H1 (cell line): Measurements from ENCODE around the gene SPEF2.

ENCODE experiments used
- CEBPB ChIP-seq: IDR thresholded peaks from 2 replicates; pipeline ENCODE4 v1.6.1; 2012; ENCODE audit warnings: low read depth, low read length
- CHD1 ChIP-seq: IDR thresholded peaks from 2 replicates; pipeline ENCODE4 v1.6.1; 2012; ENCODE audit warnings: low read depth, low read length, improper control_type of control experiment
- EZH2 ChIP-seq: fragments of 200-600 bp; sonication (generic); IDR thresholded peaks from 2 replicates; pipeline ENCODE4 v1.7.1; 2012; ENCODE audit warnings: low read depth, mild to moderate bottlenecking, moderate library complexity, low read length, inconsistent platforms; ENCODE audit not compliant: severe bottlenecking
- GABPA ChIP-seq: IDR thresholded peaks from 2 replicates; pipeline ENCODE4 v1.6.1; 2011; ENCODE audit warnings: mild to moderate bottlenecking, low read length, moderate library complexity, borderline replicate concordance; ENCODE audit not compliant: insufficient read depth
- GTF2F1 ChIP-seq: IDR thresholded peaks from 2 replicates; pipeline ENCODE4 v1.6.1; 2012; ENCODE audit warnings: low read depth, low read length, improper control_type of control experiment, borderline replicate concordance
- POLR2A ChIP-seq, 2 experiments: IDR thresholded peaks; 1 replicate in 1 of 2; 2 replicates in 1 of 2; pipeline ENCODE4 v1.6.1; 2011; ENCODE audit warnings: low read depth in 2 of 2, low read length in 2 of 2, mild to moderate bottlenecking in 2 of 2; ENCODE audit errors: control extremely low read depth in 1 of 2
- POLR2AphosphoS5 ChIP-seq: IDR thresholded peaks from 2 replicates; pipeline ENCODE4 v1.6.1; 2011; ENCODE audit warnings: low read depth, low read length
- RFX5 ChIP-seq: IDR thresholded peaks from 2 replicates; pipeline ENCODE4 v1.6.1; 2011; ENCODE audit warnings: low read depth, low read length, improper control_type of control experiment, borderline replicate concordance
- SIX5 ChIP-seq: IDR thresholded peaks from 2 replicates; pipeline ENCODE4 v1.6.1; 2011; ENCODE audit warnings: mild to moderate bottlenecking, low read depth, low read length
- SRF ChIP-seq: IDR thresholded peaks from 2 replicates; pipeline ENCODE4 v1.6.1; 2011; ENCODE audit warnings: mild to moderate bottlenecking, low read depth, low read length, moderate library complexity
- TAF1 ChIP-seq: IDR thresholded peaks from 2 replicates; pipeline ENCODE4 v1.6.1; 2011; ENCODE audit warnings: mild to moderate bottlenecking, low read depth, low read length
- ZNF274 ChIP-seq: IDR thresholded peaks from 2 replicates; pipeline ENCODE4 v1.7.0; 2012; ENCODE audit warnings: low read length, borderline replicate concordance; ENCODE audit errors: extremely low read depth
- TF ChIP-seq, protein P1 (sequence below), 3 experiments: IDR thresholded peaks; 1 replicate in 2 of 3; 2 replicates in 1 of 3; pipeline versions ENCODE4 v1.5.1 to v1.6.1; 2011; ENCODE audit warnings: low read length in 3 of 3, mild to moderate bottlenecking in 3 of 3, inconsistent platforms in 2 of 3, low read depth in 1 of 3, moderate library complexity in 1 of 3; ENCODE audit not compliant: insufficient read depth in 1 of 3; ENCODE audit errors: control extremely low read depth in 1 of 3
- TF ChIP-seq, protein P2 (sequence below): IDR thresholded peaks from 2 replicates; pipeline ENCODE4 v1.6.1; 2011; ENCODE audit warnings: low read length, improper control_type of control experiment

DNA sequence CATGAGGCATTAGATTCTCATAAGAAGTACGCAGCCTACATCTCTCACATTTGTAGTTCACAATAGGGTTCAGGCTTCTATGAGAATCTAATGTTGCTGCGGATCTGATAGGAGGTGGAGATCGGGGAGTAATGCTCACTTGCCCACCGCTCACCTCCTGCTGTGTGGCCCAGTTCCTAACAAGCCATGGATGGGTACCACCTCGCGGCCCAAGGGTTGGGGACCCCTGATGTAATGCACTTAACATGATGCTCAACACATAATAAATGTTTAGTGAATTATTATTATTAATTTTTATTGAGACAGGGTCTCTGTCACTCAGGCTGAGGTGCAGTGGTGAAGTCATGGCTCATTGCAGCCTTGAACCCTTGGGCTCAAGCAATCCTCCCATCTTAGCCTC lies 134.3 kb downstream of the SPEF2 start:
- no peak for TF ChIP-seq ZNF274
- TF ChIP-seq, protein P1, sequence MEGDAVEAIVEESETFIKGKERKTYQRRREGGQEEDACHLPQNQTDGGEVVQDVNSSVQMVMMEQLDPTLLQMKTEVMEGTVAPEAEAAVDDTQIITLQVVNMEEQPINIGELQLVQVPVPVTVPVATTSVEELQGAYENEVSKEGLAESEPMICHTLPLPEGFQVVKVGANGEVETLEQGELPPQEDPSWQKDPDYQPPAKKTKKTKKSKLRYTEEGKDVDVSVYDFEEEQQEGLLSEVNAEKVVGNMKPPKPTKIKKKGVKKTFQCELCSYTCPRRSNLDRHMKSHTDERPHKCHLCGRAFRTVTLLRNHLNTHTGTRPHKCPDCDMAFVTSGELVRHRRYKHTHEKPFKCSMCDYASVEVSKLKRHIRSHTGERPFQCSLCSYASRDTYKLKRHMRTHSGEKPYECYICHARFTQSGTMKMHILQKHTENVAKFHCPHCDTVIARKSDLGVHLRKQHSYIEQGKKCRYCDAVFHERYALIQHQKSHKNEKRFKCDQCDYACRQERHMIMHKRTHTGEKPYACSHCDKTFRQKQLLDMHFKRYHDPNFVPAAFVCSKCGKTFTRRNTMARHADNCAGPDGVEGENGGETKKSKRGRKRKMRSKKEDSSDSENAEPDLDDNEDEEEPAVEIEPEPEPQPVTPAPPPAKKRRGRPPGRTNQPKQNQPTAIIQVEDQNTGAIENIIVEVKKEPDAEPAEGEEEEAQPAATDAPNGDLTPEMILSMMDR (IDR thresholded peaks at IDR 0.05; ENCODE audit: control extremely low read depth in 1 of 3, insufficient read depth in 1 of 3, low read depth in 1 of 3, low read length in 3 of 3): no peak
- no peak for TF ChIP-seq SRF
- TF ChIP-seq, protein P2, sequence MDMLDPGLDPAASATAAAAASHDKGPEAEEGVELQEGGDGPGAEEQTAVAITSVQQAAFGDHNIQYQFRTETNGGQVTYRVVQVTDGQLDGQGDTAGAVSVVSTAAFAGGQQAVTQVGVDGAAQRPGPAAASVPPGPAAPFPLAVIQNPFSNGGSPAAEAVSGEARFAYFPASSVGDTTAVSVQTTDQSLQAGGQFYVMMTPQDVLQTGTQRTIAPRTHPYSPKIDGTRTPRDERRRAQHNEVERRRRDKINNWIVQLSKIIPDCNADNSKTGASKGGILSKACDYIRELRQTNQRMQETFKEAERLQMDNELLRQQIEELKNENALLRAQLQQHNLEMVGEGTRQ: no peak
- TF ChIP-seq CEBPB: no peak
- no peak for TF ChIP-seq POLR2A (IDR thresholded peaks at IDR 0.05; ENCODE audit: control extremely low read depth in 1 of 2, low read depth in 2 of 2, low read length in 2 of 2)
- TF ChIP-seq POLR2AphosphoS5: no peak
- no peak for TF ChIP-seq EZH2
- no peak for TF ChIP-seq RFX5
- no peak for TF ChIP-seq SIX5
- TF ChIP-seq TAF1: no peak
- no peak for TF ChIP-seq GTF2F1
- TF ChIP-seq CHD1: no peak
- no peak for TF ChIP-seq GABPA
